HepG2 (cell line): ENCODE data around the gene RBMS2.
"Not testable (repeated sequence)": the region's sequence is repeated elsewhere in the genome, so short reads cannot be mapped to it uniquely, and the experiment has no call there.

Experiments
- GABPA ChIP-seq, 2 experiments: IDR thresholded peaks; 2 replicates each; pipeline ENCODE4 v1.6.1; 2011 to 2016; ENCODE audit warnings: low read depth in 2 of 2, low read length in 1 of 2, missing biosample characterization in 1 of 2, missing genetic modification characterization in 1 of 2
- MAX ChIP-seq: IDR thresholded peaks from 2 replicates; pipeline ENCODE4 v1.6.1; 2012; ENCODE audit warnings: inconsistent platforms
- ZNF253 ChIP-seq: sonication (generic); formaldehyde crosslinking; IDR thresholded peaks from 2 replicates; pipeline ENCODE4 v1.8.0; 2022; ENCODE audit warnings: mild to moderate bottlenecking, missing genetic modification reagents, borderline replicate concordance
- TF ChIP-seq, protein P1 (sequence below): sonication (generic); formaldehyde crosslinking; IDR thresholded peaks from 2 replicates; pipeline ENCODE4 v1.4.0; 2020; ENCODE audit warnings: missing genetic modification reagents

- not testable (repeated sequence) for TF ChIP-seq GABPA (IDR thresholded peaks at IDR 0.05; ENCODE audit: low read depth, low read length); GABPA (CRISPR knock-in tag; IDR thresholded peaks at IDR 0.05; ENCODE audit: low read depth); MAX; ZNF253 (CRISPR knock-in tag)
- TF ChIP-seq, protein P1, sequence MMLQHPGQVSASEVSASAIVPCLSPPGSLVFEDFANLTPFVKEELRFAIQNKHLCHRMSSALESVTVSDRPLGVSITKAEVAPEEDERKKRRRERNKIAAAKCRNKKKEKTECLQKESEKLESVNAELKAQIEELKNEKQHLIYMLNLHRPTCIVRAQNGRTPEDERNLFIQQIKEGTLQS (CRISPR knock-in tag): not testable (repeated sequence)
These were observed 23.3 kb upstream of the RBMS2 start for GRCh38 chr12:56498126-56498902.
